ENCODE data around the gene RNU6-1.

DNA sequence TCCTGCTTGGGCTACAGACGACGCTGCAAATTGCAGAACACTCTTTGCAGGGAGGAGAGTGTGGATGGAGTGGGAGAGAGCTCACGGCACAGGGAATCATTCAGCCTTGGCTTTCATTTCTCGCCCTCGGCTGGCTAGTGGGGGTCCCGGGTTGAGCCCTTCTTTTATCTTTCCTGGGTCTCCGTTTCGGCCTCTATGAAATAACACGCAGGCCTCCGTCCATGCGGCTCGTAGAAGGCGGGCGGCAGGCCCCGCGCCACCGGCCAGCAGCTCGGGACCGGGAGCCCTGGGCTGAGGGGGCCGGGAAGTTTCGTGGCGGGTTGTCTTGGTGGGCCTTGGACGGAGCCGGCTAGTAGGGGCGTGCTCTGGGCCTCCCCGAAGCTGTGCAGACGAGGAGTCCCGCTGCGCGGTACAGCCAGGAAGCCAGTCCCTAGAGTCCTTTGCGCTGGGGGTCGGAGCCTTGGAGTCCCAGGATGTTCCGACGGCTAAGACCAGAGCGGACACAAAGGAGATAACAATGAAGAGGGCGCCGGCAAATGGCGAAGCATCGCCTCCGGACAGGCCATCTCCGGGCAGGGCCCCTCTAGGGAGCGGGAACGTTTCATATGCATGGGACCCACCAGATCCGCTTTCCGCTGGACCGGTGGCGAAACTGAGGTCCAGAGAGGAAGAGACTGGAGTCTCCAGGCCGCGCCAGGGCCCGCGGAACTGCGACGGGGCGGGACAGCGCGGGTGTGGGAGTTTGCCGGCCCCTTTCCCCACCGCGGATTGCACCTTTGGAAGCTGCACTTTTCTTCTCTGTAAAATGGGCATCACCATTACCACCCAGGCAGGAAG is 4.3 kb downstream of the RNU6-1 start:
- TF ChIP-seq, protein P1, sequence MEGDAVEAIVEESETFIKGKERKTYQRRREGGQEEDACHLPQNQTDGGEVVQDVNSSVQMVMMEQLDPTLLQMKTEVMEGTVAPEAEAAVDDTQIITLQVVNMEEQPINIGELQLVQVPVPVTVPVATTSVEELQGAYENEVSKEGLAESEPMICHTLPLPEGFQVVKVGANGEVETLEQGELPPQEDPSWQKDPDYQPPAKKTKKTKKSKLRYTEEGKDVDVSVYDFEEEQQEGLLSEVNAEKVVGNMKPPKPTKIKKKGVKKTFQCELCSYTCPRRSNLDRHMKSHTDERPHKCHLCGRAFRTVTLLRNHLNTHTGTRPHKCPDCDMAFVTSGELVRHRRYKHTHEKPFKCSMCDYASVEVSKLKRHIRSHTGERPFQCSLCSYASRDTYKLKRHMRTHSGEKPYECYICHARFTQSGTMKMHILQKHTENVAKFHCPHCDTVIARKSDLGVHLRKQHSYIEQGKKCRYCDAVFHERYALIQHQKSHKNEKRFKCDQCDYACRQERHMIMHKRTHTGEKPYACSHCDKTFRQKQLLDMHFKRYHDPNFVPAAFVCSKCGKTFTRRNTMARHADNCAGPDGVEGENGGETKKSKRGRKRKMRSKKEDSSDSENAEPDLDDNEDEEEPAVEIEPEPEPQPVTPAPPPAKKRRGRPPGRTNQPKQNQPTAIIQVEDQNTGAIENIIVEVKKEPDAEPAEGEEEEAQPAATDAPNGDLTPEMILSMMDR (IDR thresholded peaks at IDR 0.05), result no peak
- no peak for TF ChIP-seq POLR2A (IDR thresholded peaks at IDR 0.05)

Measured in suprapubic skin (tissue), 3 donors.